AG09309 (cell line): ENCODE results near the gene GALNT5.

Experiments used
- DNase-seq: peaks from one replicate; pipeline ENCODE4 v3.0.0-alpha.2; 2010; ENCODE audit warnings: low read depth
- H3K4me3 ChIP-seq: 2 replicates; pipeline ENCODE4 v1.5.1; 2011; ENCODE audit warnings: mild to moderate bottlenecking, low read depth, low read length, moderate library complexity; ENCODE audit not compliant: control insufficient read depth
- TF ChIP-seq, protein P1 (sequence below): IDR thresholded peaks from 2 replicates; pipeline ENCODE4 v1.5.1; 2011; ENCODE audit warnings: mild to moderate bottlenecking, low read depth, low read length, inconsistent platforms; ENCODE audit not compliant: insufficient read depth, control insufficient read depth; ENCODE audit errors: missing control alignments

GALNT5 gene

GRCh38 chr2:157236404-157236803 is 21.1 kb upstream of the GALNT5 start:
- no peak overlapping the region for H3K4me3 ChIP-seq
- TF ChIP-seq, protein P1, sequence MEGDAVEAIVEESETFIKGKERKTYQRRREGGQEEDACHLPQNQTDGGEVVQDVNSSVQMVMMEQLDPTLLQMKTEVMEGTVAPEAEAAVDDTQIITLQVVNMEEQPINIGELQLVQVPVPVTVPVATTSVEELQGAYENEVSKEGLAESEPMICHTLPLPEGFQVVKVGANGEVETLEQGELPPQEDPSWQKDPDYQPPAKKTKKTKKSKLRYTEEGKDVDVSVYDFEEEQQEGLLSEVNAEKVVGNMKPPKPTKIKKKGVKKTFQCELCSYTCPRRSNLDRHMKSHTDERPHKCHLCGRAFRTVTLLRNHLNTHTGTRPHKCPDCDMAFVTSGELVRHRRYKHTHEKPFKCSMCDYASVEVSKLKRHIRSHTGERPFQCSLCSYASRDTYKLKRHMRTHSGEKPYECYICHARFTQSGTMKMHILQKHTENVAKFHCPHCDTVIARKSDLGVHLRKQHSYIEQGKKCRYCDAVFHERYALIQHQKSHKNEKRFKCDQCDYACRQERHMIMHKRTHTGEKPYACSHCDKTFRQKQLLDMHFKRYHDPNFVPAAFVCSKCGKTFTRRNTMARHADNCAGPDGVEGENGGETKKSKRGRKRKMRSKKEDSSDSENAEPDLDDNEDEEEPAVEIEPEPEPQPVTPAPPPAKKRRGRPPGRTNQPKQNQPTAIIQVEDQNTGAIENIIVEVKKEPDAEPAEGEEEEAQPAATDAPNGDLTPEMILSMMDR = no peak
- no peak for DNase-seq

DNA sequence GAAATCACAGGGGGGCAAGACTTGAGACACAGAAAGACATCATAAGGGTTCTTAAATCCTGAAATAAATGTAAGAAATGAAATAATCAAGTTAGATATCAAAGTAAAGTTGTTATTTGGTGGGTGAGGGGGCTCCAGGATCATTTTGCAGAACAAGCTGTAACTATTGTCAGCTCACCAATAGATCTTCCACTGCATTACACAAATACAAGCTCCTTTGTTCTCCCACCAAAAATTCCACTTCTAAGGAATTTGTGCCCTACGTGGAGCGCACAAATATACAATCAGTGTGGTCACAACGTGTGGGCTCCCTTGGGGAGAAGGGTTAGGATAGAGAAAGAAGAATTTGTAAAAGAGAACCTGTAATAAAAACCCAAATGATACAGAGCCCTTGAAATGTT is 19.2 kb upstream of the GALNT5 start:
- DNase-seq = no peak
- no peak overlapping the region for H3K4me3 ChIP-seq
- TF ChIP-seq, protein P1 = no peak

DNA sequence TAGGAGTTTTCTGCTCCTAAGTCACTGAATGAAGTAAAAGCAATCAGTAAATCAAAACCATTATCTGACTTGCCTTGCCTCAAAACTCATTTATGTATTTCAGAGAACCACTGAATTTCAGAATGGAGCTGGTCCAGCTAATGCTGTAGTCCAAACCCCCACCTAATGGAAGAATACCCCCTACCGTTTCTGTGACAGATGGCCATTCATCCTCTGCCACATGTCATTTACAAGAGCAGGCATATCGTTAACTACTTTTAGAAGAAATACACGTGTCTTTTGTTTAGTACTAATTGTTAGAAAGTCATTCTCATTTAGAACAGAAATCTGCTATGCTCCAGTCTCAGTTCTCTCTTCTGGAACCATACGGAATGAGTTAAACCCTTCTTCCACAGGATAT is 12.8 kb upstream of the GALNT5 start:
- no peak overlapping the region for H3K4me3 ChIP-seq
- TF ChIP-seq, protein P1 = no peak
- DNase-seq = no peak

DNA sequence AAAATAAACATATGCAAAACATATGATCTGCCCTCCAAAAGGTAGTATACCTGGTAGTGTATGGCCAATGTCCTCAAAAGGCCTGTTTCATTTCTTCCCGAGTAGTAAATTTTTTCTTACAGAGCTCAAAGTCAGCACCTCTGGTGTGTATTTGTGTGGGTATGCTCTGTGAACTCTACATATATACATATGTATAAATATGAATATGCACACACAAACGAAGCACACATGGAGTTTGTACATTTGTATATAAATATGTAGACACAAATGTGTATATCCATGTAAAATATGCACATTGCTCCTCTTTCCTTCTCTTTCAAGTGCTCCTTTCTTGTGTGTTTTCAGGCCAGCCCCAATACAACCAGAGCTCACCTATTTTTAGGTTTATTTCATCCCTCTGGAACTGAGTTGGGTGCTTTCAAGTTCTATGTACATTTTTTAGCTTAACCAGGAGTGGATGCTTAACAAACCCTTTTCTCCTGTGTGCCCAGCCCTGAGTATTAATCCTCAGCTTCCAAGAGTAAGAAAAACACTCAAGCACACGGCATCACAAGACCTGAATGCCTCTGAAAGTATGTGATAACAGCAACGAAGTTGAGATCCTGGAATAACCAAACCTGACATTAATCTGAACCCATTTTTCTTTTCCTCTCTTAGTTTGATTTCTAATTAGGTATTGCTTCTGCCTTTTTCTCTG is 12.2 kb upstream of the GALNT5 start:
- TF ChIP-seq, protein P1 = no peak
- no peak overlapping the region for H3K4me3 ChIP-seq
- no peak for DNase-seq

DNA sequence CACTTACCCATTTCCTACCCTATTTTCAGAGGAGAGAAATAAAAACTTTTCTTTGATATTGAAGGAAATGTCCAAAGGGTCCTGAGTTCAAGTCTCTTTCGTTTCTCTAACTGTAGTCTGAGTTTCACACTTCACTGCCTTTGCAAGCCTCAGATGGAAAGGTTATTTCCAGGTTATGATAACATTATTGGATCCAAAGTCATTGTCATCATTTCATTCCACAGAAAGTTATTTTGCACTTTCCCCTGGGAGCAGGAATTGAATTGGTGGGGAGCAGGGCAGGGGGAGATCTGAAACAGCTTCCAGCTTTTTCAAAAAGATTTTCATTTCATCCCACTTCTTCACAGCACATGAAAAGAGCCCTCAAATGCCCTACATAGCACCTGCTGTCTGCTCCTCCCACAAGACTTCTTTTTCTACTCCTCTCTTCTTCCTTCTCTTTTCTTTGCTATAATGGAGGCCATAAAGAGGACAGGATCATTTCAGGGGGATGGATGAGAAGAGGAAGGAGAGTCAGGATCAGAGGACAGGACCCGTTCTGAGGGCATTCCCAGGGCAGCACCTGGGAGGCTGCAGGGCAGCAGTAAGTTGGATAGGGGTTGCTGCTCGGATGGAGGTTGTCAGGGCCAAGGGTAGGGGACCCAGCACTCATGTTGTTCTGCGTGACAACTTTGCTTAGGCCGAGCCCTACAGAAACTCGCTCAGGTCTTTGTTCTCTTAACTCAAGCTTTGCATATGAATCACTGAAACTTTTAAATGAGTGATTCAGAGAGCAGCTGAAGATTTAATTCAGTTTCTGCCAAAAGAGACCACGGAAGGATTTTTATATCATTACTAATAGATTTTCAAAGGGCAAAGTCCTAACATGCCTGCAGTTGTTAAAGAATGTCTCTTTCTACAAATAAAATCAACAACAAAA is 11.4 kb upstream of the GALNT5 start:
- no peak overlapping the region for H3K4me3 ChIP-seq
- DNase-seq = peak; percentile 79
- TF ChIP-seq, protein P1 = no peak

DNA sequence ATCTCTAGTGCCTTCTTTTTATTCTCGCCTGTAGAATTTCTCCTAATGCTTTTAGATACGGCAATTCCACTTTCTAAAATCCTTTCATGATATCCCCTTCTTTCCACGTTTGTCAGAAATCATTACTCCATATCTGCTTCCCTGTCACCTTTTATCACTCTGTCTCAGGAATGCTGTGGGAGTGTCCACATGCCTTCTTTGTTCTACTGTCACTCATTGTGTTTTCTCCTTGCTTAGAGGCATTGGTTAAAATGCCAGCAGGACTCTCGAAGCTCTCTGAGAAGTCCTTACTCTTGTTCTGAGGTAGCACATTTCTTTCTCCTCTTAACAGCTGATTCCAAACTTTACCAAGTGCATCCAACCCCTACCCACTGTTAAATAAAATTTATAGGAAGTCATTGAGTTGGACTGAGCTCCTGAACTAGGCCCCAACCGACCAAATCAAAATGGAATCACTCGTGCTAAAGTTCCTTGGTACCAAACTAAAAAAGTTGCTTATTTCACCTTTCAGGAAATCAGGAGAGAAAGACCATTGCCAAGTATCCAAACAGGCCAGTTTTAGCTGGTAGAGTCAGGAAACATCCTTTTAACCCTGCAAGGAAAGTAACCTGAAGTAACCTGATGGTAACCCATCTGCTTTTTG is 10.6 kb upstream of the GALNT5 start:
- no peak overlapping the region for H3K4me3 ChIP-seq
- DNase-seq = no peak
- TF ChIP-seq, protein P1 = no peak
